Measurements from ENCODE around the gene POLN. TPM values are rescaled to one million over a fixed set of nuclear protein-coding genes. Genes with fewer than 3 reads are reported as not detected.
A peak's percentile ranks its signal among the peaks of the same experiment; 100 is the strongest.

Gene POLN
- total RNA-seq, 2 donors from 2014 or later: 2.4 to 6.3 TPM

DNA sequence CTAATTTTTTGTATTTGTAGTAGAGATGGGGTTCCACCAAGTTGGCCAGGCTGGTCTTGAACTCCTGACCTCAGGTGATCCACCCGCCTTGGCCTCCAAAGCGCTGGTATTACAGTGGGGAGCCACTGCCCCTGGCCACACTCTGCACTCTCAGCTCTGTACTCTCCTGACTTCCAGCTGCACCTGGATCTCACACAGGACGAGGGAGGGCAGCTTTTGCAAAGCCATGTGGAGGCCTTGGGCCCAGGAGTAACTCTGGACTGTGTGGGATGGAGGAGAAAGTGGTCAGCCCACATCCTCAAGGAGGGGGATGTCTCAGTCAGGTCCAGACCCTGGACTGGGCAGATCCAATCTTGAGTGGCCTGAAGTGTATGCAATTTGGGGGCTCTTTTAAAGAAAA is 159.8 kb downstream of the POLN start:
- no peak for ATAC-seq
- DNase-seq: no peak
- intact Hi-C loops (cut with DNase I): no loop called here

GRCh38 chr4:2081540-2081939 is 160.4 kb downstream of the POLN start:
- ATAC-seq (no peak), DNase-seq (no peak)
- intact Hi-C loops (cut with DNase I): no loop called here

- DNase-seq: no peak
- intact Hi-C loops (cut with DNase I): no loop called here
- ATAC-seq: peak in 1 of 2 donors; percentile 41
Observed at GRCh38 chr4:2080429-2081300, 161.3 kb downstream of the POLN start.

- ATAC-seq (no peak), DNase-seq (no peak)
- intact Hi-C loops (cut with DNase I): no loop called here
Observed at GRCh38 chr4:2079926-2080325, 162.0 kb downstream of the POLN start.

DNA sequence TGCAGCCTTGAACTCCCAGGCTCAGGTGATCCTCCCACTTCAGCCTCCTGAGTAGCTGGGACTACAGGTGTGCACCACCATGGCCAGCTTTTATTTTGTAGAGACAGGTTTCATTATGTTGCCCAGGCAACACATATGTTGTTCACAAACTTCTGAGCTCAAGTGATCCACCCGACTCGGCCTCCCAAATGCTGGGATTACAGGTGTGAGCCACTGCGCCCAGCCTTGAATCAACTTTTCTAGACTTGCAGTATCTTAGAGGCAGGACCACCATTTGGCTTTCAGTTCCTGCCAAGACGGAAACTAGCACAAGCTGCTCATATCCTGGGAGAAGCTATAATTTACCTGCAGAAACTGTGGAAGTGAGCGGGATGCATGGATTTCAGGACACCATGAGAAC is 162.9 kb downstream of the POLN start:
- intact Hi-C loops (cut with DNase I): no loop called here
- no peak for DNase-seq
- ATAC-seq: no peak

- DNase-seq (no peak), ATAC-seq (no peak)
- intact Hi-C loops (cut with DNase I): no loop called here
Observed at GRCh38 chr4:2078584-2078983, 163.3 kb downstream of the POLN start.

- no peak for ATAC-seq
- DNase-seq: no peak
- intact Hi-C loops (cut with DNase I): no loop called here
Observed at GRCh38 chr4:2077537-2078460, 164.1 kb downstream of the POLN start.

DNA sequence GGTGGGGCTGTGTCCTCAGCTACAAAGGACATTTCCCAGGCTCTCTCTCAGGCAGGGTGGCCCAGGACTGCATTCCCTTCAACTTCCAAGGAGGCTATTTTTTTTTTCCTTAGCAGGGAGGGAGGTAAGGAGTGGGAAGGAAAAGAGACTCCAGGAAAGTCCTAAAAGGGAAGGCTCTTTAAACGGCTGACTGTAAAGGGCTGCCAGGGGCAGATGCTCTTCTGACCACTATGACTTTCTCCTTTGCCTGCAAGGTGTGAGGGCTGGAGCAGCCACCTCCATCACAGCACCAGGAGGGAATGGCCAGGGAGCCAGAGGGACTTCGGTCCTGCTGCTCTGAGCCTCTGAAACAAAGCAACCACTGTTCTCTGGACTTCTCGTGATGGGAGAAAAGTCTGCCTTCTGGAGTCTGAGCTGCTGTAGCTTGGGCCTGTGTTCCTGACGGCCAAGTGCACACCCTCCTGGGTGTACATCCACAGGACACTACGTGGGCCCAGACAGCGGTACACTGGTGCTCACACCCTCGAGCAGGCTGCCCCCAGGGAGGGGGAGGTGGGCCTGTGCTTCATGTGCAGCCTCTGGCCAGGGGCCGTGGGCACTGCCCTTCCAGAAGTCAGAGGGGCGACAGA is 164.9 kb downstream of the POLN start:
- DNase-seq (no peak), ATAC-seq (no peak)
- intact Hi-C loops (cut with DNase I): no loop called here

DNA sequence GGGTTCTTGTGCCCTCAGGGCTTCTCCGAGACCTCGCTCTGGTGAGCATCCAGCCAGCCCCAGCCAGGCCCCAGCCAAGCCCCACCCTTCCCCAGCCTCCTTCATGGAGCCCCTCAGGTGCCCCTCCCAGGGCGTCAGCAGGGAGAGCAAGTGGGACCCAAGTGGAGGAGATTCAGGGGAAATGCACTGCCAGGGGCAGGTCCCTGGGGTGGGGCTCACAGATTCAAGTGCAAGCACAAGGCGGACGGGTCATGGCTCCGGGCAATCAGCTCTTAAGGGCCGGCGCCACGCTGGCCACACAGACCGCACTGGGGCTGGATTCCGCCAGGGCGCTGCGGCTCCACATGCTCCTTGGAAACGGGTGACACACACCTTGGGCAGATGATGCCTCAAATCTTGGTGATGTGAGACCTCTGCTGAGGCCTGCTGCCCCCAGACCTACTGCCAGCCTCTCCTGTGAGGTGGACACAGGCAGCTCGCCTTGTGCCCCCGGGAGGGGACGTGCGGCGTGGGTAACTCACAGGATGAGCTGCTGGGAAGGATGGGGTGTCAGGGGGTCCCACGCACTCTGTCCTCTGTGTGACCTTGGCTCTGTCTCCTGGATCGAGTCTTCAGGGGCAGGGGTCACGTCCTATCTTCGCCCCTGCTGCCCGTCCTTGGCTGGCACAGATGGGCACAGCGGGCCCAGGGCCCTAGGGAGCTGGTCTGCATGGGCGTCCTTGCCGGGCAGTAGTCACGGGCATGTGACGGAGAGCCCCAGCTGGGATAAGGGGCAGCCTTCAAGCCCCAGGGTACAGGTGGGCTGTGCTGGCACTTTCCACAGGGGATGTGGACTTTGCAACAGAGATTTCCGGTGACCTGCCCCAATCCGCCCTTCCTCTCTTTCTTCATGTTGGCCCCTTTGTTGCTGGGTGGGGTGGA is 165.7 kb downstream of the POLN start:
- ATAC-seq (no peak), DNase-seq (no peak)
- intact Hi-C loops (cut with DNase I): no loop called here

GRCh38 chr4:2075171-2075986 is 166.5 kb downstream of the POLN start:
- DNase-seq (no peak), ATAC-seq (no peak)
- intact Hi-C loops (cut with DNase I): no loop called here

- ATAC-seq (no peak), DNase-seq (no peak)
- intact Hi-C loops (cut with DNase I): no loop called here
Observed at GRCh38 chr4:2074588-2074987, 167.3 kb downstream of the POLN start.

- intact Hi-C loops (cut with DNase I): no loop called here
- ATAC-seq (no peak), DNase-seq (no peak)
Observed at GRCh38 chr4:2073808-2074481, 168.0 kb downstream of the POLN start.

DNA sequence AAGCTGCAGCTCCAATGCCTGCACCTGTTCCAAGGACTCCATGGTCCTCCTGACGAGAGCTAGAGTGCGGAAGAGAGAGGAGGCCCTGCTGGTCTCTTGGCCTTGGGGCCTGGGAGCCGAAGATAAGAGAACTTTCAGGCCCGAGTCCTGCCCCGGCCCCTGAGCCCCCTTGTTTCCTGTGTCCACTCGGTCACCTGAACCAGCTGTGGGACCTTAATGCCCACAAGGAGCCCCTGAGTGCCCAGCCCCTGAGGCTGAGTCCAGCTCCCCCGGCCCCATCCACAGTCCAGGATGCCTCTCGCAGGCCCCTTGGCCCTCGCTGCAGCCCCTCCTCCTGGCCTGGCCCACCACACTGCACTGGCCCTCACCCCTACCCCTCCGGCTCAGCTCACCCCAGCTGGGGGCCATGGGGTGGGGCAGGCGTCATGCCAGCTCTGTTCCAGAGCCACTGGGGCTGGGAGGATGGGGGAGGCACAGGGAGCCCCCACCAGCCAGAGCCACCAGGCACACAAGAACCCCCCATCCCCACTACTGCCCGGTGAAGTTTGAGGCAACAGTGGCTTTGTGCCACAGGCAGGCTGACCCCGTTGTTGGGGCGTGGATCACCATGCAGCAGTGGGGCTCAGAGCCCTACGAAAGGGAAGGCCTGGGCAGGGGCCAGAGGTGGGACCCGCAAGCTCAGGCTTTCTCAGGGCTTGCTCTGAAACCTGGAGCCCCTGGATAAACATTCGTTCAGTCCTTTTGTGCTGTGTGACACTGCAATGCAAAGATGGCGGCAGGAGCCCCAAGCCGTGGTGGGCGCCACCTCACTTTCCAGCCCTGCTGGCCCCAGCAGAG is 168.7 kb downstream of the POLN start:
- ATAC-seq (no peak), DNase-seq (no peak)
- intact Hi-C loops (cut with DNase I): no loop called here

GRCh38 chr4:2071912-2072867 is 169.7 kb downstream of the POLN start:
- intact Hi-C loops (cut with DNase I): no loop called here
- no peak for ATAC-seq
- no peak for DNase-seq

GRCh38 chr4:2071252-2071911 is 170.5 kb downstream of the POLN start:
- ATAC-seq: no peak
- intact Hi-C loops (cut with DNase I): no loop called here
- DNase-seq: no peak

Data from left cardiac atrium (tissue), 4 donors.